BJ (cell line): ENCODE measurements around the gene ACRBP. TPM values are rescaled to one million over a fixed set of nuclear protein-coding genes. Genes with fewer than 3 reads are reported as not detected.

ENCODE experiments used
- CTCF ChIA-PET: fragments of 350-600 bp; formaldehyde crosslinking; extraction: SDS; loops from one replicate; lab custom pipeline; 2021; ENCODE audit warnings: antibody characterized with exemption, inconsistent platforms; lab: Yijun Ruan, JAX
- POLR2A ChIA-PET: fragments of 300-600 bp; sonication (Branson Sonifier 250); formaldehyde crosslinking; extraction: SDS; loops from one replicate; lab custom pipeline; 2021; ENCODE audit warnings: antibody characterized with exemption; lab: Charles Lee
- DNase-seq: peaks from one replicate; pipeline ENCODE4 v3.0.0-alpha.2; 2011; ENCODE audit warnings: low read depth
- H3K27me3 ChIP-seq: 2 replicates; pipeline ENCODE4 v1.6.0; 2011; ENCODE audit warnings: low read length; ENCODE audit not compliant: control insufficient read depth, insufficient read depth
- H3K36me3 ChIP-seq: 2 replicates; pipeline ENCODE4 v1.5.1; 2011; ENCODE audit warnings: low read length; ENCODE audit not compliant: control insufficient read depth, insufficient read depth
- H3K4me3 ChIP-seq: 2 replicates; pipeline ENCODE4 v1.5.1; 2011; ENCODE audit warnings: low read depth, mild to moderate bottlenecking, control low read depth, low read length
- CTCF ChIP-seq: IDR thresholded peaks from 2 replicates; pipeline ENCODE4 v1.5.1; 2011; ENCODE audit warnings: low read depth, mild to moderate bottlenecking, control low read depth, inconsistent platforms, low read length, moderate library complexity; ENCODE audit not compliant: insufficient read depth
- polyA plus RNA-seq: library from polyadenylated mRNA; depleted of rRNA; stranded (reverse); fragments of >200 nt; gene quantifications from 2 replicates; pipeline ENCODE4 v1.2.3, GENCODE V29; 2011

ACRBP gene
- polyA plus RNA-seq, 1 experiment: 0.40 TPM

GRCh38 chr12:6691473-6691872, 44.2 kb upstream of the ACRBP start:
- ChIA-PET POLR2A (interaction anchor here (0.6 kb wide), 1 partner anchor 41 kb away, joined by 3 read pairs; no protein-coding TSS in a partner anchor), CTCF (interaction anchor here (0.7 to 1.9 kb wide), 3 partner anchors 27 to 134 kb away, joined by 3 to 6 read pairs (median 3); no protein-coding TSS in a partner anchor)
- TF ChIP-seq CTCF: no peak
- Histone ChIP-seq H3K27me3 (no peaks in the 10 kb centered on the region), H3K36me3 (no peaks in the 10 kb centered on the region), H3K4me3 (no peak overlapping the region)
- DNase-seq: peak; percentile 32

GRCh38 chr12:6688999-6689882, 42.0 kb upstream of the ACRBP start, which contains the start of gene ZNF384:
TSS of gene ZNF384 (minus strand) at chr12:6689375. CDS start at chr12:6679520, 9,855 bp downstream.
- POLR2A ChIA-PET: interaction anchor here (0.6 to 1.4 kb wide), 17 partner anchors 9 to 1295 kb away, joined by 3 to 29 read pairs (median 4); partner anchors contain the start of genes C1S, COPS7A, GAPDH and P3H3
- CTCF ChIA-PET: interaction anchor here (0.6 to 1.6 kb wide), 14 partner anchors 10 to 147 kb away, joined by 3 to 11 read pairs (median 3); partner anchors contain the start of genes COPS7A and PTMS
- peak; percentile 97 for DNase-seq
- H3K4me3 ChIP-seq: peak within 1 kb of the TSS; percentile 83
- 0 out of 2 replicates have a peak, but pooled peaks have one; percentile 6 for TF ChIP-seq CTCF
- H3K27me3 ChIP-seq: no peaks in the 10 kb centered on the region
- H3K36me3 ChIP-seq: no peaks in the 10 kb centered on the region; the same call in 1 of the 2 replicates

- no peak for DNase-seq
- POLR2A ChIA-PET: interaction anchor here (0.6 to 1.4 kb wide), 9 partner anchors 34 to 1295 kb away, joined by 3 to 18 read pairs (median 6); partner anchors contain the start of genes P3H3 and PTMS
- Histone ChIP-seq H3K27me3 (no peaks in the 10 kb centered on the region), H3K4me3 (peak overlapping the region; percentile 83), H3K36me3 (no peaks in the 10 kb centered on the region; the same call in 1 of the 2 replicates)
- no peak for TF ChIP-seq CTCF
- CTCF ChIA-PET: interaction anchor here (0.7 to 1.6 kb wide), 9 partner anchors 10 to 90 kb away, joined by 3 to 11 read pairs (median 5); partner anchors contain the start of genes COPS7A and PTMS
Observed at GRCh38 chr12:6688543-6688998, 41.3 kb upstream of the ACRBP start.

- H3K36me3 ChIP-seq: peaks cover 3% of the 10 kb centered on the region
- CTCF ChIA-PET: interaction anchor here (1.4 kb wide), 1 partner anchor 39 kb away, joined by 3 read pairs; no protein-coding TSS in a partner anchor
- POLR2A ChIA-PET: interaction anchor here (0.7 kb wide), 1 partner anchor 16 kb away, joined by 5 read pairs; no protein-coding TSS in a partner anchor
- TF ChIP-seq CTCF: no peak
- no peaks in the 10 kb centered on the region for H3K27me3 ChIP-seq
- DNase-seq: no peak
- H3K4me3 ChIP-seq: no peak overlapping the region
Observed at GRCh38 chr12:6685814-6686213, 38.6 kb upstream of the ACRBP start.

GRCh38 chr12:6684609-6685008, 37.4 kb upstream of the ACRBP start:
- DNase-seq: no peak
- POLR2A ChIA-PET: no interaction called here
- no peaks in the 10 kb centered on the region for H3K27me3 ChIP-seq
- no peak overlapping the region for H3K4me3 ChIP-seq
- CTCF ChIA-PET: interaction anchor here (0.9 to 2.6 kb wide), 8 partner anchors 11 to 85 kb away, joined by 3 to 11 read pairs (median 4); no protein-coding TSS in a partner anchor
- peaks cover 6% of the 10 kb centered on the region for H3K36me3 ChIP-seq
- TF ChIP-seq CTCF: peak; percentile 48
